ENCODE measurements around the gene CD300E. TPM values are rescaled to one million over a fixed set of nuclear protein-coding genes. Genes with fewer than 3 reads are reported as not detected.

Gene CD300E
- total RNA-seq (2022; extraction: Qiagen RNA extraction): not detected in 5 replicates

GRCh38 chr17:74623693-74624093 lies at the start of gene CD300E:
CD300E (minus strand) TSS chr17:74623738; CDS start chr17:74623621, 117 bp downstream.

GRCh38 chr17:74592087-74592990 lies 31.2 kb downstream of the CD300E start, which contains the start of gene CD300LD:
CD300LD (minus strand) TSS chr17:74592283; CDS start chr17:74592202, 81 bp downstream.

GRCh38 chr17:74567397-74567796 lies 56.1 kb downstream of the CD300E start, which contains the start of gene CD300H:
CD300H (minus strand) TSS chr17:74567509.

Other genes with a start within 250 kb of the CD300E start
- 42.9 to 60.3 TPM (median 53.6 TPM) in 5 replicates for gene GPRC5C, start 191.7 kb downstream of the CD300E start, total RNA-seq (2022; extraction: Qiagen RNA extraction)
- gene CD300A, start 157.1 kb downstream of the CD300E start, total RNA-seq (2022; extraction: Qiagen RNA extraction): 0.05 TPM in 1 of 5 replicates, not detected in the others
- 0.03 to 0.09 TPM (median 0.07 TPM) in 5 replicates for gene CD300LB, start 92.3 kb downstream of the CD300E start, total RNA-seq (2022; extraction: Qiagen RNA extraction)
- gene CD300C, start 77.6 kb downstream of the CD300E start, total RNA-seq (2022; extraction: Qiagen RNA extraction): 0.47 to 0.72 TPM (median 0.56 TPM) in 5 replicates
- 0.17 to 0.70 TPM (median 0.35 TPM) in 5 replicates for gene CD300H, start 56.2 kb downstream of the CD300E start, total RNA-seq (2022; extraction: Qiagen RNA extraction)
- not detected in 5 replicates for gene CD300LD, start 31.5 kb downstream of the CD300E start, total RNA-seq (2022; extraction: Qiagen RNA extraction)
- not detected in 5 replicates for gene CD300LF, start 89.2 kb upstream of the CD300E start, total RNA-seq (2022; extraction: Qiagen RNA extraction)
- 0.83 to 1.2 TPM (median 1.2 TPM) in 5 replicates for gene RAB37, start 113.5 kb upstream of the CD300E start, total RNA-seq (2022; extraction: Qiagen RNA extraction)
- 30.9 to 53.3 TPM (median 51.1 TPM) in 5 replicates for gene NHERF1, start 124.9 kb upstream of the CD300E start, total RNA-seq (2022; extraction: Qiagen RNA extraction)
- gene NAT9, start 152.6 kb upstream of the CD300E start, total RNA-seq (2022; extraction: Qiagen RNA extraction): 45.4 to 52.5 TPM (median 47.2 TPM) in 5 replicates
- gene GRIN2C, start 236.1 kb upstream of the CD300E start, total RNA-seq (2022; extraction: Qiagen RNA extraction): 0.06 to 0.40 TPM (median 0.18 TPM) in 5 replicates
- gene FDXR, start 249.3 kb upstream of the CD300E start, total RNA-seq (2022; extraction: Qiagen RNA extraction): 43.0 to 66.9 TPM (median 58.2 TPM) in 5 replicates

Measured in A549 treated with dexamethasone at 1 μM for 4 hours (cell line).